GM20000 (cell line): ENCODE data around the gene CPTP.

Experiments used
- DNase-seq: peaks from one replicate; pipeline ENCODE4 v3.0.0; 2012; ENCODE audit warnings: low spot score
- TF ChIP-seq, protein P1 (sequence below): IDR thresholded peaks from 2 replicates; pipeline ENCODE4 v1.5.1; 2012; ENCODE audit warnings: mild to moderate bottlenecking, control low read depth; ENCODE audit errors: extremely low read depth, missing control alignments

CPTP gene

GRCh38 chr1:1304331-1305299 lies 20.0 kb upstream of the CPTP start:
- no peak for DNase-seq
- TF ChIP-seq, protein P1, sequence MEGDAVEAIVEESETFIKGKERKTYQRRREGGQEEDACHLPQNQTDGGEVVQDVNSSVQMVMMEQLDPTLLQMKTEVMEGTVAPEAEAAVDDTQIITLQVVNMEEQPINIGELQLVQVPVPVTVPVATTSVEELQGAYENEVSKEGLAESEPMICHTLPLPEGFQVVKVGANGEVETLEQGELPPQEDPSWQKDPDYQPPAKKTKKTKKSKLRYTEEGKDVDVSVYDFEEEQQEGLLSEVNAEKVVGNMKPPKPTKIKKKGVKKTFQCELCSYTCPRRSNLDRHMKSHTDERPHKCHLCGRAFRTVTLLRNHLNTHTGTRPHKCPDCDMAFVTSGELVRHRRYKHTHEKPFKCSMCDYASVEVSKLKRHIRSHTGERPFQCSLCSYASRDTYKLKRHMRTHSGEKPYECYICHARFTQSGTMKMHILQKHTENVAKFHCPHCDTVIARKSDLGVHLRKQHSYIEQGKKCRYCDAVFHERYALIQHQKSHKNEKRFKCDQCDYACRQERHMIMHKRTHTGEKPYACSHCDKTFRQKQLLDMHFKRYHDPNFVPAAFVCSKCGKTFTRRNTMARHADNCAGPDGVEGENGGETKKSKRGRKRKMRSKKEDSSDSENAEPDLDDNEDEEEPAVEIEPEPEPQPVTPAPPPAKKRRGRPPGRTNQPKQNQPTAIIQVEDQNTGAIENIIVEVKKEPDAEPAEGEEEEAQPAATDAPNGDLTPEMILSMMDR, result no peak

- TF ChIP-seq, protein P1, result no peak
- peak; percentile 83 for DNase-seq
These were observed 19.1 kb upstream of the CPTP start for GRCh38 chr1:1305300-1306069.

GRCh38 chr1:1306070-1306660 lies 18.4 kb upstream of the CPTP start:
- TF ChIP-seq, protein P1, result no peak
- peak; percentile 66 for DNase-seq

DNA sequence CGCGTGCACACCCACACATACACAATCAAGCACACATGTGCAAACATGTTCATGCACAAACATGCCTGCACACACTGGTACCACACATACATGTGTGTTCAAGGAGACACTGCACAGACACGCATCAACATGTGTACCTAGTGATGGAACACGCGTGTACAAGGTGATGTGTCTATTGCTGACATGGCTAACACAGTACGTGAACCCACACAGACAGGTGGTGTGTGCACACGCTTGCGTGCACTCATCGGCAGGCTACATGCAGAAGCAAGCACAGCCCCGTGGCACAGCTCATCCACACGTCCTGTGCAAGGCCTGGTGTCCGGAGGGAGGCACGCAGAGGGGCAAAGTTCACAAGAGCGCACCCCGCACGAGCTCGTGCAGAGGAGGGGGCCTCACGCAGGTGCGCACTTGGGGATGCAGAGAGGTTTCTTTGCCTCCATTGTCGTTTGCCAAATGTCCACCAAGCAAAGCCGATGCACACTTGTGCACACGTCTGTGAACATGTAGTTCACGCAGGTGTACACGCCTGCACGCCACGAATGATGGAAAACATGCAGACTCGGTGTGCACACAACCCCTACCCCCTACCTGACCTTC lies 17.8 kb upstream of the CPTP start:
- DNase-seq, result no peak
- TF ChIP-seq, protein P1, result no peak

- TF ChIP-seq, protein P1, result no peak
- DNase-seq, result no peak
These were observed 17.2 kb upstream of the CPTP start for GRCh38 chr1:1307261-1307922.

DNA sequence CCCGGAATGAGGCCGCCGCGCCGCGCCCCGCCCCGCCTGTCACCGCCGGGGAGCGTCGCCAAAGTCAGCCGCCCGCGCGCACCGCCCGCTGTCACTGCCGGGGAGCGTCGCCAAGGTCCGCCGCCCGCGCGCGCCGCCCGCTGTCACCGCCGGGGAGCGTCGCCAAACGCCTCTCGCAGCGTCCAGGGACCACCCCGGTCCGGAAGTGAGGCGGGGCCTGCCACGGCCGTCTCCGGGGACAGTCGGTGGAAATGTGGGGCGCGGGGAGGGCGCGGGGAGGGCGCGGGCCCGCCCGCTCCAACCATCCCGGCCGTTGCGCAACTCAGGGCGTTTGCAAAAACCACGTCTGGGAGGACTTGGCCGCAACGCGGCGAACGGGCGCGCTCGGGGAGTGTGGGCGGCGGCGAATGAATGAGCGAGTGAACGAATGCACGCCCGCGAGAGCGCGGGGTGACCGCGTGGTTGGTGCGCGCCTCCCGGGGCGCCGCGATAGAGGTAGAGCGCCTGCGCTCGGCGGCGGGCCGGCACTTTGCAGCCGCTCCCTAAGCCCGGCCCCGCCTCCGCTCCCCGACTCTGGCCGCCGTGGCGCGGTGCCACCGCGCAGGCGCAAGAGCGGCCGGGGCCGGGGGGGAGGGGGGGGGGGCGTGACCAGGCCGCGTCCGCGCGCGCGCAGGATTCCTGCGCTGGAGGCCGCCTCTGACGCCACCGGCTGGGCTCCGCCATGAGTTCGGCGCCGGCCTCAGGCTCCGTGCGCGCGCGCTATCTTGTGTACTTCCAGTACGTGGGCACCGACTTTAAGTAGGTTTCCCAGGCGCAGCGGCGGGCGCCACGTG lies 16.5 kb upstream of the CPTP start, which contains the start of the genes ACAP3 and PUSL1:
ACAP3 (minus strand) TSS at position 8 of the 833 bp plus-strand sequence. CDS start 115 bp downstream, outside the sequence.
PUSL1 (plus strand) TSS at position 675 of the 833 bp plus-strand sequence; CDS start at position 722, 47 bp downstream.
- TF ChIP-seq, protein P1, result no peak
- DNase-seq, result peak; percentile 100
